Esophagus muscularis mucosa (tissue), 3 donors: ENCODE data around the gene PDIA5.

Experiments used
- CTCF ChIP-seq, 3 experiments: fragments of 200-600 bp in 2 of 3; fragments of 450-650 bp in 1 of 3; sonication (generic) in 2 of 3; IDR thresholded peaks; one replicate each; pipeline ENCODE4 v1.5.1; 2017 to 2019; ENCODE audit warnings: antibody characterized with exemption in 3 of 3, mild to moderate bottlenecking in 2 of 3, moderate library complexity in 1 of 3
- POLR2A ChIP-seq: fragments of 450-650 bp; IDR thresholded peaks from one replicate; pipeline ENCODE4 v1.6.1; 2017; ENCODE audit warnings: antibody characterized with exemption, moderate library complexity, mild to moderate bottlenecking, low read depth
- POLR2AphosphoS5 ChIP-seq, 2 donors: sonication (generic); formaldehyde crosslinking; IDR thresholded peaks; one replicate each; pipeline ENCODE4 v1.6.1; 2017; ENCODE audit warnings: antibody characterized with exemption in 2 of 2

GRCh38 chr3:123034120-123034519, 32.7 kb upstream of the PDIA5 start:
- TF ChIP-seq CTCF (IDR thresholded peaks at IDR 0.05) (no peak), POLR2A (no peak), POLR2AphosphoS5 (IDR thresholded peaks at IDR 0.05) (no peak)
